Stimulated activated CD4-positive, alpha-beta T cell treated with anti-CD3 and anti-CD28 coated beads, Interleukin-1b, Interleukin-23, amount 100 ng/mL, for 24 hours (primary cell): ENCODE data around the gene PRPSAP1.
A peak's percentile ranks its signal among the peaks of the same experiment; 100 is the strongest.
"Not testable (repeated sequence)": the region's sequence is repeated elsewhere in the genome, so short reads cannot be mapped to it uniquely, and the experiment has no call there.

Source experiments
- DNase-seq, 4 experiments: peaks; one replicate each; pipeline ENCODE4 v3.0.0-alpha.2; 2020; ENCODE audit warnings: low read depth in 4 of 4, low spot score in 1 of 4

Gene PRPSAP1

GRCh38 chr17:76327696-76328095 is 26.0 kb downstream of the PRPSAP1 start:
- DNase-seq = no peak

- DNase-seq = no peak
These were observed 27.4 kb downstream of the PRPSAP1 start for GRCh38 chr17:76326306-76326705.

- DNase-seq = no peak
These were observed 35.1 kb downstream of the PRPSAP1 start for GRCh38 chr17:76318586-76318985.

- no peak for DNase-seq
These were observed 36.2 kb downstream of the PRPSAP1 start for GRCh38 chr17:76317535-76317934.

- no peak for DNase-seq
These were observed 39.1 kb downstream of the PRPSAP1 start for GRCh38 chr17:76314392-76315227.

GRCh38 chr17:76312735-76313134 is 41.0 kb downstream of the PRPSAP1 start:
- DNase-seq = no peak

- DNase-seq = no peak
These were observed 44.3 kb downstream of the PRPSAP1 start for GRCh38 chr17:76309461-76309860.

GRCh38 chr17:76307966-76308338 is 45.8 kb downstream of the PRPSAP1 start, which contains the start of gene QRICH2:
Gene QRICH2, minus strand, starts transcription at chr17:76308276. Its CDS starts 278 bp downstream, at chr17:76307998.
- DNase-seq = no peak

GRCh38 chr17:76307299-76307965 is 46.3 kb downstream of the PRPSAP1 start:
- no peak for DNase-seq

- not testable (repeated sequence) for DNase-seq
These were observed 48.6 kb downstream of the PRPSAP1 start for GRCh38 chr17:76305135-76305454.

GRCh38 chr17:76304226-76305134 is 49.2 kb downstream of the PRPSAP1 start:
- no peak for DNase-seq

GRCh38 chr17:76297436-76297835 is 56.3 kb downstream of the PRPSAP1 start:
- DNase-seq = no peak

- DNase-seq = no peak
These were observed 56.8 kb downstream of the PRPSAP1 start for GRCh38 chr17:76296889-76297288.

- no peak for DNase-seq
These were observed 57.5 kb downstream of the PRPSAP1 start for GRCh38 chr17:76296186-76296585.

- DNase-seq = no peak
These were observed 60.6 kb downstream of the PRPSAP1 start for GRCh38 chr17:76293106-76293505.

GRCh38 chr17:76292567-76292966 is 61.1 kb downstream of the PRPSAP1 start:
- DNase-seq = no peak

- DNase-seq = no peak
These were observed 71.9 kb downstream of the PRPSAP1 start for GRCh38 chr17:76281573-76282371.

- DNase-seq = no peak
These were observed 73.1 kb downstream of the PRPSAP1 start for GRCh38 chr17:76280650-76281049.

GRCh38 chr17:76279742-76280287 is 73.9 kb downstream of the PRPSAP1 start:
- no peak for DNase-seq

- peak; percentile 76 to 82 (median 81) for DNase-seq
These were observed 74.6 kb downstream of the PRPSAP1 start for GRCh38 chr17:76278952-76279741.
